ENCODE measurements around the gene ATP6V1G1. TPM values are rescaled to one million over a fixed set of nuclear protein-coding genes. Genes with fewer than 3 reads are reported as not detected.

The ATP6V1G1 gene
- total and polyA plus RNA-seq, 10 donors: 82.3 to 272 (median 193) TPM

DNA sequence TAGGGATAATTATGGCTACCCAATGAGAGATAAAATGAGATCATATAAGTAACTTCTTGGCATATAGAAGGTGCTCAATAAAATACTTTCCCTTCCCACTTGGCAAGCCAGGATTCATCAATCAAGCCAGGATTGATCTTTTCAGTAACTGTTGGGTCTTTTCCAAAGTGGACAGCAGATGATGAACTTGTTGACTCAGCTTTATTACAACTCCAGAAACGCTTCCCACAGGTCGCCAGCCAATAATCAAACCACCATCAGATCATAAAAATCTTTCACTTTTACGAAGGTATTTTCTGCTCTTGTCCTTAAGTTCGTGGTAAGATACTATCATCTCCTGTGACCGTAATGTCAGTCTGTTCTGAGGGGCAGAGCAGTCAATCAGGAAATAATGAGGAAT lies 42.5 kb upstream of the ATP6V1G1 start:
- DNase-seq: no peak
- no peak overlapping the region for H3K27ac ChIP-seq
- H3K36me3 ChIP-seq: no peaks in the 10 kb centered on the region
- H3K9me3 ChIP-seq: peaks cover 0 to 4% (median 0%) of the 10 kb centered on the region in 8 donors
- H3K27me3 ChIP-seq (replicated peaks in 1 of 7): no peaks in the 10 kb centered on the region
- H3K4me1 ChIP-seq: no peaks in the 10 kb centered on the region
- H3K4me3 ChIP-seq: no peak overlapping the region
- TF ChIP-seq POLR2AphosphoS5 (IDR thresholded peaks at IDR 0.05): no peak
- no peak for TF ChIP-seq POLR2A (IDR thresholded peaks at IDR 0.05)
- no peak for TF ChIP-seq CTCF (IDR thresholded peaks at IDR 0.05 in 8 of 11, conservative IDR thresholded peaks at IDR 0.05 in 3 of 11)
- WGBS, 5 donors: 71 to 85% (median 75%) methylated on average over 5 of the region's 5 CpGs
- intact Hi-C loops (cut with DNase I; ENCODE audit: low total_unique reads): no loop called here

- peak overlapping the region in 2 of 8 donors; percentile 12 to 19 for H3K27ac ChIP-seq
- intact Hi-C loops (cut with DNase I; ENCODE audit: low total_unique reads): no loop called here
- peaks cover 0 to 3% (median 0%) of the 10 kb centered on the region in 6 donors for H3K4me1 ChIP-seq
- H3K27me3 ChIP-seq (replicated peaks in 1 of 7): no peaks in the 10 kb centered on the region
- no peak for TF ChIP-seq POLR2AphosphoS5 (IDR thresholded peaks at IDR 0.05)
- TF ChIP-seq POLR2A (IDR thresholded peaks at IDR 0.05): no peak
- TF ChIP-seq CTCF (IDR thresholded peaks at IDR 0.05 in 8 of 11, conservative IDR thresholded peaks at IDR 0.05 in 3 of 11): no peak
- peaks cover 0 to 4% (median 0%) of the 10 kb centered on the region in 8 donors for H3K9me3 ChIP-seq
- no peak overlapping the region for H3K4me3 ChIP-seq
- H3K36me3 ChIP-seq: no peaks in the 10 kb centered on the region
- no peak for DNase-seq
Observed at GRCh38 chr9:114546851-114547250, 40.7 kb upstream of the ATP6V1G1 start.

DNA sequence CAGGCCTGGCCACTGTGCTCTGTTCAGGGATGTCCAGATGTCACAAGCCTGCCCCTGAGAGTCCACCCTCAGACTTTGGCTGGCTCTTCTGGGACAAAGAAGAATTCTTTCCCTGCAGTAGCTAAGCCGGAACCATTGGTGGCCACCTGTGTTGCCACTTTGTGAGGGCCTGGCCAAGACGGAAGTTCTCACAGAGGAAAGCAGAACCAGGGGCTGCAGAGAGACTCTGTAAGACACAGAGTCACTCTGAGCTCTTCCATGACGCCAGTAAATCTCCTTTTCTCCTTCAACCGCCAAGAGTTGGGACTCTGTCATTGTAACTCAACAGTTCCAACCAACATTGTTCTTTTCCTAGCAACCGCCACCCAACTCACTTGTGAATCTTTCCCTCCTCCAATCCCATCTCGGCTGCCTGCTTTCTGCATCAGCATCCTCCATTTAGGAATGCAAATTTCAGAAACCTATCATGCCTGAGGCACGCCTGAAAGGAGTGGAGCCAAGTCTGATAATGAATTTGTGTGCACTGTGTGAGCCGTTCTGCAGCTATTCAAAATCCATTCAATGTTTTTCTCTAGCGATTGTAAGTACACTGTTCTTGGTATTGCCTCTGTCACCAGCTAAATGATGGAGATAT lies 37.8 kb upstream of the ATP6V1G1 start:
- Histone ChIP-seq H3K4me1 (peaks cover 0 to 8% (median 0%) of the 10 kb centered on the region in 6 donors), H3K9me3 (peaks cover 0 to 4% (median 0%) of the 10 kb centered on the region in 8 donors), H3K27me3 (replicated peaks in 1 of 7) (no peaks in the 10 kb centered on the region), H3K27ac (no peak overlapping the region), H3K4me3 (no peak overlapping the region), H3K36me3 (no peaks in the 10 kb centered on the region)
- 65 to 74% (median 72%) methylated on average over 8 to 9 of the region's 9 CpGs for WGBS, 5 donors
- DNase-seq: no peak
- TF ChIP-seq POLR2AphosphoS5 (IDR thresholded peaks at IDR 0.05) (no peak), CTCF (IDR thresholded peaks at IDR 0.05 in 8 of 11, conservative IDR thresholded peaks at IDR 0.05 in 3 of 11) (no peak), POLR2A (IDR thresholded peaks at IDR 0.05) (no peak)
- intact Hi-C loops (cut with DNase I; ENCODE audit: low total_unique reads): no loop called here

DNA sequence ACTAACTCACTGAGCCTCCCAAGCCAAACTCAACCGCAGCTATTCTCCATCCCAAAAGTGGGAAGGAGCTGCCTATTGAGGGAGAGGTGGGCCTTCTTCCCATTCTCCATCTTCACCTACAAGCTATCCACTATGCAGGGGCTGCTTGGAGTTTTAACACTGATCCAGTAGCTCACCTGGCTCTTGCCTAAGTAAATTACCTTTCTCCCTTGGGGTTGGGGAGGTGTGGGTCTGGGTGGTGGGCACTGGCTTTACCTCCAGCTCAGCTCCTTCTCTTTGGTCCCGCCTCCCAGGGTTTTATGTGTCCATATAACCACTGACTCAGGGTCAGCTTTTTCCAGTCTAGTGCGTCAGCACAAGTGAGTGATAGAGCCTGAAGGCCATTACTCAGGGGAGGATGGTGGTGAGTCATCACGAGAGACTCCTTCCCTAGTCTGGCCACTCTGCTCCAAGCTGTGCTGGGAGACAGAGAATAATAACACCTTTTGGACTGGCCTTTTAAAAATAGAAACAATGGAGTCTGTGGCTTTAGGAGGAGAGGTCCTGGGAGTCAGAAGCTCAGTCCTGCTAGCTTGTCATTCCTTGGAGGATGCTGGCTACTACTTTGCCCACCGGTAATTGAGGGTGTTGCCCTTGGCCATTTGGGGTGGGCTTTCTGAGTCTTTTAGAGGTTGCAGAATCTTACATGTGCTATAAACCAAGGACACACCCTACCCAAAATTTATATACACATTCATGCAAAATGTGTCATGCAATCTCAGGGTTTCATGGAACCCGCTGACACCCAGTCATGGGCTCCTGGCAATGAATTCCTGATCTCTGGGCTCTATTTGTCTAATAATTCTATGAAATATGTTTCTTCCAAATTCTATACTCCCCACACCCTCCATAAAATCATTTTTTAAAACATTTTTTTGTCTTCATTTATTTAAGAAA lies 35.6 kb upstream of the ATP6V1G1 start:
- Histone ChIP-seq H3K27ac (peak overlapping the region in 1 of 8 donors; percentile 18), H3K4me3 (no peak overlapping the region), H3K27me3 (replicated peaks in 1 of 7) (no peaks in the 10 kb centered on the region), H3K36me3 (no peaks in the 10 kb centered on the region), H3K9me3 (peaks cover 0 to 12% (median 0%) of the 10 kb centered on the region in 8 donors), H3K4me1 (peaks cover 0 to 10% (median 0%) of the 10 kb centered on the region in 6 donors)
- WGBS, 5 donors: 68 to 85% (median 75%) methylated on average over 6 of the region's 6 CpGs
- DNase-seq: no peak
- TF ChIP-seq CTCF (IDR thresholded peaks at IDR 0.05 in 8 of 11, conservative IDR thresholded peaks at IDR 0.05 in 3 of 11) (no peak), POLR2AphosphoS5 (IDR thresholded peaks at IDR 0.05) (no peak), POLR2A (IDR thresholded peaks at IDR 0.05) (no peak)
- intact Hi-C loops (cut with DNase I; ENCODE audit: low total_unique reads): no loop called here
